ENCODE results near the gene MLIP.

MLIP gene

GRCh38 chr6:54106727-54107126, 4.5 kb upstream of the MLIP start:
- no peak for TF ChIP-seq RAD21 (IDR thresholded peaks at IDR 0.05; ENCODE audit: low read depth)
- no peak for TF ChIP-seq NFIC (IDR thresholded peaks at IDR 0.05)
- no peak for TF ChIP-seq EGR1 (IDR thresholded peaks at IDR 0.05)
- TF ChIP-seq YY1 (IDR thresholded peaks at IDR 0.05; ENCODE audit: low read depth), result no peak
- TF ChIP-seq CREB1 (IDR thresholded peaks at IDR 0.05; ENCODE audit: low read depth), result no peak
- TF ChIP-seq TCF12 (IDR thresholded peaks at IDR 0.05; ENCODE audit: low read depth), result no peak
- TF ChIP-seq USF1 (IDR thresholded peaks at IDR 0.05), result no peak
- no peak for TF ChIP-seq FOXM1 (IDR thresholded peaks at IDR 0.05; ENCODE audit: borderline replicate concordance, low read depth)
- TF ChIP-seq REST (IDR thresholded peaks at IDR 0.05; ENCODE audit: low read depth), result no peak
- TF ChIP-seq TAF1 (IDR thresholded peaks at IDR 0.05; ENCODE audit: low read depth), result no peak
- TF ChIP-seq TEAD4 (IDR thresholded peaks at IDR 0.05), result no peak

GRCh38 chr6:54107470-54108090, 3.7 kb upstream of the MLIP start:
- TF ChIP-seq CREB1 (IDR thresholded peaks at IDR 0.05; ENCODE audit: low read depth) (no peak), EP300 (IDR thresholded peaks at IDR 0.05; ENCODE audit: borderline replicate concordance) (no peak), NFIC (IDR thresholded peaks at IDR 0.05) (no peak), RAD21 (IDR thresholded peaks at IDR 0.05; ENCODE audit: low read depth) (no peak), EGR1 (IDR thresholded peaks at IDR 0.05) (no peak), CEBPB (IDR thresholded peaks at IDR 0.05) (no peak), TCF12 (IDR thresholded peaks at IDR 0.05; ENCODE audit: low read depth) (no peak), YY1 (IDR thresholded peaks at IDR 0.05; ENCODE audit: low read depth) (no peak), ZBTB7A (IDR thresholded peaks at IDR 0.05; ENCODE audit: low read depth) (no peak), FOXM1 (IDR thresholded peaks at IDR 0.05; ENCODE audit: borderline replicate concordance, low read depth) (no peak)

GRCh38 chr6:54108271-54108670, 3.0 kb upstream of the MLIP start:
- no peak for TF ChIP-seq ZBTB7A (IDR thresholded peaks at IDR 0.05; ENCODE audit: low read depth)
- no peak for TF ChIP-seq CEBPB (IDR thresholded peaks at IDR 0.05)
- TF ChIP-seq TEAD4 (IDR thresholded peaks at IDR 0.05), result no peak
- no peak for TF ChIP-seq NFIC (IDR thresholded peaks at IDR 0.05)
- TF ChIP-seq REST (IDR thresholded peaks at IDR 0.05; ENCODE audit: low read depth), result no peak
- TF ChIP-seq TCF12 (IDR thresholded peaks at IDR 0.05; ENCODE audit: low read depth), result no peak
- no peak for TF ChIP-seq TAF1 (IDR thresholded peaks at IDR 0.05; ENCODE audit: low read depth)
- TF ChIP-seq EP300 (IDR thresholded peaks at IDR 0.05; ENCODE audit: borderline replicate concordance), result no peak
- TF ChIP-seq EGR1 (IDR thresholded peaks at IDR 0.05), result no peak
- TF ChIP-seq YY1 (IDR thresholded peaks at IDR 0.05; ENCODE audit: low read depth), result no peak
- no peak for TF ChIP-seq MAX (IDR thresholded peaks at IDR 0.05)
- TF ChIP-seq CREB1 (IDR thresholded peaks at IDR 0.05; ENCODE audit: low read depth), result no peak
- no peak for TF ChIP-seq RAD21 (IDR thresholded peaks at IDR 0.05; ENCODE audit: low read depth)

- TF ChIP-seq MAX (IDR thresholded peaks at IDR 0.05) (no peak), TCF12 (IDR thresholded peaks at IDR 0.05; ENCODE audit: low read depth) (no peak), FOXM1 (IDR thresholded peaks at IDR 0.05; ENCODE audit: borderline replicate concordance, low read depth) (no peak), REST (IDR thresholded peaks at IDR 0.05; ENCODE audit: low read depth) (no peak), RAD21 (IDR thresholded peaks at IDR 0.05; ENCODE audit: low read depth) (no peak), ZBTB7A (IDR thresholded peaks at IDR 0.05; ENCODE audit: low read depth) (no peak), TAF1 (IDR thresholded peaks at IDR 0.05; ENCODE audit: low read depth) (no peak), CREB1 (IDR thresholded peaks at IDR 0.05; ENCODE audit: low read depth) (no peak), TEAD4 (IDR thresholded peaks at IDR 0.05) (no peak), CEBPB (IDR thresholded peaks at IDR 0.05) (no peak), USF1 (IDR thresholded peaks at IDR 0.05) (no peak)
Observed at GRCh38 chr6:54109586-54109985, 1.7 kb upstream of the MLIP start.

All from Ishikawa (cell line).